Measurements from ENCODE around the gene MLX. TPM values are rescaled to one million over a fixed set of nuclear protein-coding genes. Genes with fewer than 3 reads are reported as not detected.
"Not testable (repeated sequence)": the region's sequence is repeated elsewhere in the genome, so short reads cannot be mapped to it uniquely, and the experiment has no call there.

MLX gene
- total RNA-seq, 2 donors from 2014 or later: 46.2 to 57.8 TPM

- Mint-ChIP-seq H3K36me3 (ENCODE audit: low read depth) (no peaks in the 10 kb centered on the region), H3K27me3 (no peaks in the 10 kb centered on the region), H3K4me1 (peaks cover 15% of the 10 kb centered on the region), H3K4me3 (no peak overlapping the region), H3K27ac (no peak overlapping the region), H3K9me3 (no peaks in the 10 kb centered on the region)
- ATAC-seq (replicated peaks): no peak
These were observed 22.0 kb upstream of the MLX start for GRCh38 chr17:42544874-42545283.

DNA sequence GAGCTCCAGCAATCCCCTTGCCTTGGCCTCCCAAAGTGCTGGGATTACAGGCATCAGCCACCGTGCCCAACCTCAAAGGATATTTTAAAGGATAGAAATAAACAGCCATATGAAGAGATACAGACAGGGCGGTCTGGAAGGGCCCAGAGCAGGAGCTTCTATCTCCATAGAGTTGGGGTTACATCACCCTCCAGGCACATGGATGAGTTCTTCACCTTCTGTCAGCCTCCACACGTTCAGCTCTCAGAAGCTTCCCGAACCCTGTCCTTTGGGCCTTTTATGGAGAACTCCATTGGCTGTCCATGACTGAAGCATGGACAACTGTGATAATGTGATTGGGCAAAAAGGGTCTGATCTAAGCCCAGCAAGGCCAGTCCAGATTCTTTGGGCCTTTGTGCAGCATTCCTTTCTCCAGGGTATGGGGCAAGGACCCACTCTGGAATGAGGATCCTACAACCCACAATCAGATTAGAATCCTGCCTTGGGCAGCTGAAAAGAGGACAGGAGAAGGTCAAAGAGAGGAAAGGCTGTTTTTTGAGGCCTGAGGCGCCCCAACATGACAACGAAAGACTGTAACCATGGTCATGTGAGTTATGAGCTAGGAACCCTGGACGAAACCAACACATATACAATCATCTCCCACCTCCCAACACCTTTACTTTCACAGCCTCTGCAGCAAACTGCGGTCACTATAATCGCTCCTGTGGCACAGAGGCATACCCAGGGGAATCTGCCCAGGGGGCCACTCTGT, 21.0 kb upstream of the MLX start:
- ATAC-seq (replicated peaks); H3K27ac Mint-ChIP-seq; H3K36me3 Mint-ChIP-seq (ENCODE audit: low read depth); H3K4me3 Mint-ChIP-seq; H3K27me3 Mint-ChIP-seq; H3K9me3 Mint-ChIP-seq: not testable (repeated sequence)
- H3K4me1 Mint-ChIP-seq: peaks cover 11% of the 10 kb centered on the region

DNA sequence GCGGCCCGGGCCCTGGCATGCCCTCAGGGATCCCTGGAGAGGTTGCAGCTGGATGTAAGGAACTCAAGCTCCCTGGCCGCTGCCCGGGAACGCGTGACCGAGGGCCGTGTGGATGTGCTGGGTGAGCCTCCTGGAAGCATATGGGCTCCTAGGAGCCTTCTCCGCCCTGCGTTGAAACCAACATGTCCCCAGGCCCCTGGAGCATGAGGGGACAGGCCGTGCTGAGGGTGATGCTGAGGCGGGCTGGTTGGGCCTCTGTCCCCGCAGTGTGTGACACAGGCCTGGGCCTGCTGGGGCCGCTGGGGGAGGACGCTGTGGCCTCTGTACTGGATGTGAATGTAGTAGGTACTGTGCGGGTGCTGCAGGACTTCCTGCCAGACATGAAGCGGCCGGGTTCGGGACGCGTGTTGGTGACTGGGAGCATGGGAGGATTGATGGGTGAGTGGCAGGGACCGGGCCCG, 19.9 kb upstream of the MLX start:
- H3K27me3 Mint-ChIP-seq: no peaks in the 10 kb centered on the region
- no peak for ATAC-seq (replicated peaks)
- H3K4me3 Mint-ChIP-seq: no peak overlapping the region
- H3K36me3 Mint-ChIP-seq (ENCODE audit: low read depth): no peaks in the 10 kb centered on the region
- no peaks in the 10 kb centered on the region for H3K9me3 Mint-ChIP-seq
- H3K4me1 Mint-ChIP-seq: peaks cover 5% of the 10 kb centered on the region
- no peak overlapping the region for H3K27ac Mint-ChIP-seq

DNA sequence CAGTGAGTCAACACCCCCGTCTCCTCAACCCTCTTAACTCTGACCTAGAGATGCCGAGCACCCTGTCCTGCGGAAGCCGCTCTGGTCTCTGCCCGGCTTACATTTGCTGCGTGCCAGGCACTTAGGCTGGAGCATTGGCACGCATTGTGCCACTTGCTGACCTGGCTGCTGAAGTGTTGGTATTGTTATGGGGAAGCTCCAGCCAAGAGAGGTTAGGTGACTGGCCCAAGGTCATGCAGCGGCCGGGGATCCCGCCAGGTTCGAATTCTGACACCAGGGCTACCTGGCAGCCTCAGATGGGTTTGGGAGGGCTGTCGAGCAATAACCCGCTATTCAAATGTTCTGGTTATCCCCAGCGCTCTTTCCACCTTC, 19.2 kb upstream of the MLX start:
- no peaks in the 10 kb centered on the region for H3K9me3 Mint-ChIP-seq
- H3K4me3 Mint-ChIP-seq: peak overlapping the region; percentile 59
- H3K27me3 Mint-ChIP-seq: no peaks in the 10 kb centered on the region
- no peak for ATAC-seq (replicated peaks)
- peaks cover 5% of the 10 kb centered on the region for H3K4me1 Mint-ChIP-seq
- H3K27ac Mint-ChIP-seq: no peak overlapping the region
- no peaks in the 10 kb centered on the region for H3K36me3 Mint-ChIP-seq (ENCODE audit: low read depth)

DNA sequence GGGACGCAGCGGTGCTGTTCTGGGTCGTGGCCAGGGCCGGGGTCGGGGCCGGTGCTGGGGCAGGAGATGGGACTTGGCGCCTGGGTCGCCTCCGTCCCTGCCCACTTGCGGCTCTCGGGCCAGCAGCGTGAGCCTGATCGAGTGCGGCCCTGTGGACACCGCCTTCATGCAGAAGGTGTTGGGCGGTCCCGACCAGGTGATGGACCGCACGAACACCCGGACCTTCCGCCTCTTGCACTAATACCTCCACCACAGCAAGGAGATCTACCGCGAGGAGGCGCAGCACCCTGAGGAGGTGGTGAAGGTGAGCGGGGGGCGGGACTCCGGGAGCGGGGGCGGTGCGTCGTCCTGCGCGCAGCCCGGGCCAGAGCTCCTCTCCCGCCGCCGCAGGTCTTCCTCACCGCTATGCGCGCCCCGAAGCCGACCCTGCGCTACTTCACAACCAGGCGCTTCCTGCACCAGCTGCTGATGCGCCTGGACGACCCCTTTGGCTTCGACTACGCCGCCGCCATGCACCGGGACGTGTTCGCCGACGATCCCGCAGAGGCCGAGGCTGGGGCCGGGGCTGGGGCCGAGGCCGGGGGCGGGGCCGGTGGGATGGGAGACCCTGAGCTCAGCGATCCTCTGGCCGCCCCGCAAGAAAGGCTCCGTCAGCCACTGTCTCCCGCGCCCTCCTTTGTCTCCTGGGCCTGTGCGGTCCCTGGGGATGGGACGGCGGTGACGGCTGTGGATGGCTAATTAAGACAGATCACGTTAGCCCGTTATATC, 18.6 kb upstream of the MLX start:
- Mint-ChIP-seq H3K27me3 (no peaks in the 10 kb centered on the region), H3K27ac (no peak overlapping the region), H3K9me3 (no peaks in the 10 kb centered on the region), H3K4me1 (peaks cover 5% of the 10 kb centered on the region), H3K36me3 (ENCODE audit: low read depth) (no peaks in the 10 kb centered on the region), H3K4me3 (peak overlapping the region; percentile 59)
- peak; percentile 89 for ATAC-seq (replicated peaks)

DNA sequence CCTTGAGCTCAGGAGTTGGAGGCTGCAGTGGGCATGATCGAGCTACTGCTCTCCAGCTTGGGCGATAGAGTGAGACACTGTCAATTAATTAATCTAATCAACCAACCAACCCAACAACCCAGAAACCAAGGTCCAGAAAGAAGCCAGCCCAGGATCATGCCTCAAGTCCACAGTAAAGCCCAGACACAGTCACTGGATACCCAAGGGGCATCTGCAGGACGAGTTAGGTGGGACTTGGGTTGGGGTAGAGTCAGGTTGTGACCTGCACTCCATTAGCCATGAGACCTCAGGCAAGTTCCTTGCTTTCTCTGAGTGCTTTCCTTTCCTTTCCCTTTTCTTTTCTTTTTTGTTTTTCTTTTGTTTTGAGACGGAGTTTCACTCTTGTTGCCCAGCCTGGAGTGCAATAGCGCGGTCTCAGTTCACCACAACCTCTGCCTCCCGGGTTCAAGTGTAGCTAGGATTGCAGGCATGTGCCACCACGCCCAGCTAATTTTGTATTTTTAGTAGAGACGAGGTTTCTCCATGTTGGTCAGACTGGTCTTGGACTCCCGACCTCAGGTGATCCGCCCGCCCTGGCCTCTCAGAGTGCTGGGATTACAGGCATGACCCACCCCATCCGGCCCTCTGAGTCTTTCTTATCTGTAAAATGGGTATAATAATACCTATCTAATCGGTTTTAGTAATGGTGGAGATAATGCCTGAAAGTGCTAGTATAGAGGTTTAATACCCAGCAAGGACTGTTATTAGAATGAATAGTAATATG, 17.7 kb upstream of the MLX start:
- Mint-ChIP-seq H3K27me3 (no peaks in the 10 kb centered on the region), H3K27ac (no peak overlapping the region), H3K4me3 (peak overlapping the region; percentile 59), H3K4me1 (peaks cover 5% of the 10 kb centered on the region), H3K36me3 (ENCODE audit: low read depth) (no peaks in the 10 kb centered on the region), H3K9me3 (no peaks in the 10 kb centered on the region)
- ATAC-seq (replicated peaks): no peak

DNA sequence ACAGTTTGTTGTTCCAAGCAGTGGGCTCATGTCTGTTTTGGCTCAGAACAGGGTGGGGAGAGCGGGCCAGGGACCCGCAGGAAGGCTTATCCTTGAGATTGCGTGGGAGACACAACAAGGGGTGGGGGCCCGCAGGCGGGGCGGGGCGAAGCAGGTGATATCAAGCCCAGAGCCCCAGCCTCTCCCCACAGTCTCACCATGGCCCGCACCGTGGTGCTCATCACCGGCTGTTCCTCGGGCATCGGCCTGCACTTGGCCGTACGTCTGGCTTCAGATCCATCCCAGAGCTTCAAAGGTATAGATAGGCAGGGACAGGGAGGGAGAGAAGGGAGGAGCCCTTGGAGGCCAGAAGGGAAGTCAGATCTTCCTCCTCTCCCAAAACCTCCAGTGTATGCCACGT, 14.2 kb upstream of the MLX start, which contains the start of gene HSD17B1:
HSD17B1 (plus strand) TSS at position 188 of the 400 bp plus-strand sequence; CDS start at position 199, 11 bp downstream.
- H3K9me3 Mint-ChIP-seq; ATAC-seq (replicated peaks): not testable (repeated sequence)

DNA sequence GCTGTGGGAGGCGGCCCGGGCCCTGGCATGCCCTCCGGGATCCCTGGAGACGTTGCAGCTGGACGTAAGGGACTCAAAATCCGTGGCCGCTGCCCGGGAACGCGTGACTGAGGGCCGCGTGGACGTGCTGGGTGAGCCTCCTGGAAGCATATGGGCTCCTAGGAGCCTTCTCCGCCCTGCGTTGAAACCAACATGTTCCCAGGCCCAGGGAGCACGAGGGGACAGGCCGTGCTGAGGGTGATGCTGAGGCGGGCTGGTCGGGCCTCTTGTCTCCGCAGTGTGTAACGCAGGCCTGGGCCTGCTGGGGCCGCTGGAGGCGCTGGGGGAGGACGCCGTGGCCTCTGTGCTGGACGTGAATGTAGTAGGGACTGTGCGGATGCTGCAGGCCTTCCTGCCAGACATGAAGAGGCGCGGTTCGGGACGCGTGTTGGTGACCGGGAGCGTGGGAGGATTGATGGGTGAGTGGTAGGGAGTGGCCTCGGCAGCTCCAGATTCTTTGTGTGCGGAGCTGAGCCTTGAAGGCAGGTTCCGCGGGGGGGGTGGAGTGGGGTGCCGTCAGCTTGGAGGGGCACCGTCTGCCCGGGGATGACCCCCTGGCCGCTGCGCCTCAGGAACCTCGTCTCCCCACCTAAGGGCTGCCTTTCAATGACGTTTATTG, 13.6 kb upstream of the MLX start:
- H3K4me1 Mint-ChIP-seq: peaks cover 5% of the 10 kb centered on the region
- no peaks in the 10 kb centered on the region for H3K36me3 Mint-ChIP-seq (ENCODE audit: low read depth)
- no peaks in the 10 kb centered on the region for H3K27me3 Mint-ChIP-seq
- ATAC-seq (replicated peaks): no peak
- H3K9me3 Mint-ChIP-seq: no peaks in the 10 kb centered on the region
- H3K4me3 Mint-ChIP-seq: peak overlapping the region; percentile 89
- no peak overlapping the region for H3K27ac Mint-ChIP-seq

More for the DNA sequence above, 14.2 kb upstream of the MLX start, which contains the start of gene HSD17B1:
- peak within 1 kb of the TSS; percentile 89 for H3K4me3 Mint-ChIP-seq
- H3K4me1 Mint-ChIP-seq; H3K36me3 Mint-ChIP-seq (ENCODE audit: low read depth); H3K27ac Mint-ChIP-seq; H3K27me3 Mint-ChIP-seq: not testable (repeated sequence)

GRCh38 chr17:42553866-42554249, 13.0 kb upstream of the MLX start:
- Mint-ChIP-seq H3K36me3 (ENCODE audit: low read depth) (no peaks in the 10 kb centered on the region), H3K27me3 (no peaks in the 10 kb centered on the region), H3K27ac (peak overlapping the region; percentile 92), H3K4me1 (peaks cover 5% of the 10 kb centered on the region), H3K4me3 (peak overlapping the region; percentile 89), H3K9me3 (no peaks in the 10 kb centered on the region)
- ATAC-seq (replicated peaks): peak; percentile 28

GRCh38 chr17:42554250-42555121, 12.4 kb upstream of the MLX start:
- no peaks in the 10 kb centered on the region for H3K36me3 Mint-ChIP-seq (ENCODE audit: low read depth)
- H3K4me3 Mint-ChIP-seq: peak overlapping the region; percentile 89
- peak overlapping the region; percentile 92 for H3K27ac Mint-ChIP-seq
- no peaks in the 10 kb centered on the region for H3K4me1 Mint-ChIP-seq
- no peaks in the 10 kb centered on the region for H3K27me3 Mint-ChIP-seq
- peak; percentile 93 for ATAC-seq (replicated peaks)
- no peaks in the 10 kb centered on the region for H3K9me3 Mint-ChIP-seq

- H3K4me1 Mint-ChIP-seq: no peaks in the 10 kb centered on the region
- H3K27ac Mint-ChIP-seq: peak overlapping the region; percentile 92
- ATAC-seq (replicated peaks): peak; percentile 9
- no peaks in the 10 kb centered on the region for H3K36me3 Mint-ChIP-seq (ENCODE audit: low read depth)
- no peaks in the 10 kb centered on the region for H3K27me3 Mint-ChIP-seq
- peak overlapping the region; percentile 89 for H3K4me3 Mint-ChIP-seq
- no peaks in the 10 kb centered on the region for H3K9me3 Mint-ChIP-seq
These were observed 11.7 kb upstream of the MLX start for GRCh38 chr17:42555122-42555622.

DNA sequence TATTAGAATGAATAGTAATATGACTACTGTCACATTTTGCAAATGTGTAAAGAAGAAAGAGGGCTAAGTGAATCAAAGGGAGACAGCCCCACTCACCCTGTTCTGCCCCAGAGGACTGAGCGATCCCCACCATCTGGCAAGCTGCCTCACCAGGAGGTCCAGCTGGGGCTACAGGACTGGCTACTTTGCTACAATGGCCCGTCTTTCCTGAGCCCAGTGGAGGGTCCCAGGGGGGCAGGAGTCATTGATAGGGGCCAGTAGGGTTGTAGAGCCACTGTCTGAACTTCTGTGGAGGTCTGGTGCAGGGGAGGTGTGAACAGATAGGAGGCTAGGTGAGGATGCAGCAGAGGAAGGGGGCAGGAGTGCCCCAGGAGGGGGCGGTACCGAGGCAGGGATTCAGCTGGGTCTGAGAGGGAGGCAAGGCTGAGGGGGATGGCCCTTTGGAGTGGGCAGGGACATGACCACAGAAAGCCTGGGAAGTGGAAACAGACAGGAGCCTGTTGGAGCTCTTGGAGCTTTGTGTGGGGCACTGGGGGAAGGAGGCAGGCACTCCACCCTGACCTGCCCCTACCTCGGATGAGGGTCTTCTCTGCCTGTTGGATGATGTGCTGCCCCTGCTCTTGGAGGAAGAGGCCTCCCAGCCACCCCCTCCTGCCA, 10.8 kb upstream of the MLX start:
- Mint-ChIP-seq H3K27ac (peak overlapping the region; percentile 92), H3K4me3 (peak overlapping the region; percentile 89)
- not testable (repeated sequence) for ATAC-seq (replicated peaks); H3K36me3 Mint-ChIP-seq (ENCODE audit: low read depth); H3K27me3 Mint-ChIP-seq; H3K4me1 Mint-ChIP-seq; H3K9me3 Mint-ChIP-seq

DNA sequence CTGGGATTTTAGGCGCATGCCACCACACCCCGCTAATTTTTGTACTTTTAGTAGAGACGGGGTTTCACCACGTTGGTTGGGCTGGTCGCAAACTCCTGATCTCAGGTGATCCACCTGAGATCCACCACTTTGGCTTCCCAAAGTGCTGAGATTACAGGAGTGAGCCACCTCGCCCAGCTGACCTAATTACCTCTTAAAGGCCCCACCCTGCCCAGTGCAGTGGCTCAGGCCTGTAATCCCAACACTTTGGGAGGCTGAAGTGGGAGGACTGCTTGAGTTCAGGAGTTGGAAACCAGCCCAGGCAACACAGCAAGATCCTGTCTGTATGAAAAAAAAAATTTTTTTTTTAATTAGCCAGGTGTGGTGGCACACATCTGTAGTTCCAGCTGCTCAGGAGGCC, 7.8 kb upstream of the MLX start:
- no peak for ATAC-seq (replicated peaks)

More for the DNA sequence above, 7.8 kb upstream of the MLX start:
- peaks cover 21% of the 10 kb centered on the region for H3K36me3 Mint-ChIP-seq (ENCODE audit: low read depth)
- H3K9me3 Mint-ChIP-seq: no peaks in the 10 kb centered on the region
- no peaks in the 10 kb centered on the region for H3K27me3 Mint-ChIP-seq
- H3K4me3 Mint-ChIP-seq: no peak overlapping the region
- peaks cover 10% of the 10 kb centered on the region for H3K4me1 Mint-ChIP-seq
- no peak overlapping the region for H3K27ac Mint-ChIP-seq

All from activated T-helper 17 cell treated with anti-CD3 and anti-CD28 coated beads, Interleukin-2, amount 50 U/mL, for 72 hours (primary cell).